Lower lobe of right lung (tissue), 2 donors: ENCODE data around the gene NIPAL4. TPM values are rescaled to one million over a fixed set of nuclear protein-coding genes. Genes with fewer than 3 reads are reported as not detected.
A peak's percentile ranks its signal among the peaks of the same experiment; 100 is the strongest.

Experiments used
- ATAC-seq, 2 donors: fragments of 200-7000 bp; cut with Tn5 transposase; one replicate each; pipeline ENCODE4 v1.9.1; 2020 to 2022; ENCODE audit warnings: mild to moderate bottlenecking in 2 of 2, moderate library complexity in 2 of 2
- DNase-seq: peaks from one replicate; pipeline ENCODE4 v3.0.0-alpha.2; 2020
- H3K27ac ChIP-seq: fragments of 200-600 bp; one replicate; pipeline ENCODE4 v1.8.0; 2022
- H3K27me3 ChIP-seq: fragments of 200-600 bp; one replicate; pipeline ENCODE4 v1.8.0; 2022; ENCODE audit warnings: low read depth
- H3K36me3 ChIP-seq: fragments of 200-600 bp; one replicate; pipeline ENCODE4 v1.8.0; 2022; ENCODE audit warnings: mild to moderate bottlenecking
- H3K4me1 ChIP-seq: fragments of 200-600 bp; one replicate; pipeline ENCODE4 v1.8.0; 2022
- H3K4me3 ChIP-seq: fragments of 200-600 bp; one replicate; pipeline ENCODE4 v1.8.0; 2022; ENCODE audit warnings: mild to moderate bottlenecking
- H3K9me3 ChIP-seq: fragments of 200-600 bp; one replicate; pipeline ENCODE4 v1.8.0; 2022
- intact Hi-C: fragments of 100-400 bp; cut with DNase I; formaldehyde crosslinking; loops from one replicate; pipeline ENCODE4 v1.11.0; 2022
- total RNA-seq: library from RNA; stranded (reverse); fragmentation: NEBNext Ultra II Directional; extraction: Animal tissue kit (Norgen Biotek cat#: 25700); gene quantifications from one replicate; pipeline ENCODE4 v1.2.1, GENCODE V29; 2021
- TF ChIP-seq, protein P1 (sequence below): fragments of 200-600 bp; IDR thresholded peaks from one replicate; pipeline ENCODE4 v1.8.0; 2022; ENCODE audit warnings: antibody characterized with exemption, mild to moderate bottlenecking
- donor health status: DM: no; HTN: yes; CAD: no; lungs with severe emphysema.

NIPAL4 gene
- total RNA-seq, 1 donor from 2014 or later = not detected

GRCh38 chr5:157486861-157487260 is 26.8 kb downstream of the NIPAL4 start:
- peaks cover 47% of the 10 kb centered on the region for H3K36me3 ChIP-seq
- intact Hi-C loops = no loop called here
- DNase-seq = no peak
- no peaks in the 10 kb centered on the region for H3K4me1 ChIP-seq
- H3K9me3 ChIP-seq = no peaks in the 10 kb centered on the region
- no peak overlapping the region for H3K4me3 ChIP-seq
- H3K27me3 ChIP-seq = no peaks in the 10 kb centered on the region
- no peak for ATAC-seq
- TF ChIP-seq, protein P1, sequence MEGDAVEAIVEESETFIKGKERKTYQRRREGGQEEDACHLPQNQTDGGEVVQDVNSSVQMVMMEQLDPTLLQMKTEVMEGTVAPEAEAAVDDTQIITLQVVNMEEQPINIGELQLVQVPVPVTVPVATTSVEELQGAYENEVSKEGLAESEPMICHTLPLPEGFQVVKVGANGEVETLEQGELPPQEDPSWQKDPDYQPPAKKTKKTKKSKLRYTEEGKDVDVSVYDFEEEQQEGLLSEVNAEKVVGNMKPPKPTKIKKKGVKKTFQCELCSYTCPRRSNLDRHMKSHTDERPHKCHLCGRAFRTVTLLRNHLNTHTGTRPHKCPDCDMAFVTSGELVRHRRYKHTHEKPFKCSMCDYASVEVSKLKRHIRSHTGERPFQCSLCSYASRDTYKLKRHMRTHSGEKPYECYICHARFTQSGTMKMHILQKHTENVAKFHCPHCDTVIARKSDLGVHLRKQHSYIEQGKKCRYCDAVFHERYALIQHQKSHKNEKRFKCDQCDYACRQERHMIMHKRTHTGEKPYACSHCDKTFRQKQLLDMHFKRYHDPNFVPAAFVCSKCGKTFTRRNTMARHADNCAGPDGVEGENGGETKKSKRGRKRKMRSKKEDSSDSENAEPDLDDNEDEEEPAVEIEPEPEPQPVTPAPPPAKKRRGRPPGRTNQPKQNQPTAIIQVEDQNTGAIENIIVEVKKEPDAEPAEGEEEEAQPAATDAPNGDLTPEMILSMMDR = no peak
- H3K27ac ChIP-seq = no peak overlapping the region

GRCh38 chr5:157487358-157487757 is 27.3 kb downstream of the NIPAL4 start:
- peaks cover 49% of the 10 kb centered on the region for H3K36me3 ChIP-seq
- ATAC-seq = no peak

GRCh38 chr5:157491471-157491995 is 31.5 kb downstream of the NIPAL4 start:
- DNase-seq (no peak), ATAC-seq (no peak)
- Histone ChIP-seq H3K36me3 (peaks cover 56% of the 10 kb centered on the region), H3K27ac (no peak overlapping the region), H3K4me1 (no peaks in the 10 kb centered on the region), H3K4me3 (no peak overlapping the region), H3K9me3 (no peaks in the 10 kb centered on the region), H3K27me3 (no peaks in the 10 kb centered on the region)
- TF ChIP-seq, protein P1 = no peak
- intact Hi-C loops = no loop called here

More at GRCh38 chr5:157487358-157487757, 27.3 kb downstream of the NIPAL4 start:
- no peaks in the 10 kb centered on the region for H3K4me1 ChIP-seq
- intact Hi-C loops = no loop called here
- TF ChIP-seq, protein P1 = no peak
- no peak overlapping the region for H3K4me3 ChIP-seq
- no peak overlapping the region for H3K27ac ChIP-seq
- no peaks in the 10 kb centered on the region for H3K27me3 ChIP-seq
- DNase-seq = no peak
- no peaks in the 10 kb centered on the region for H3K9me3 ChIP-seq

DNA sequence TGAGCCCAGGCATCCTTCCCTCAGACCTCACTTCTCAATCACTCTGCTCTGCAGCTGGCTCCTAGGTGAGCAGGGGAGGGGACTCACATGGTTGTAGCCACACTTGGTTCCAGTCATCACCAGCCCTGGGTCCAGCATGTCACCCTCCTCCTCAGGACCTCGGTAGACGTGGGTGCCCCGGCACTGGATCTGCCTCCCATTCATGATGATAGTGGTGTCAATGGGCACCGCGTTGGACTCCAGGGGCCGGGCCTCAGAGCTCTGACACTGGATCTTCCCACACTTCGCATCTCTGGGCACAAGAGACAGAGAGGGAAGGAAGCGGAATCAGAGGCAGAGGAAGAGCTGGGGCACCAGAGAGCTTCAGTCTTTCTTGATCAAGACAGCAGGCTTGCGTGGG is 32.9 kb downstream of the NIPAL4 start:
- H3K27me3 ChIP-seq = no peaks in the 10 kb centered on the region
- no peak overlapping the region for H3K4me3 ChIP-seq
- H3K9me3 ChIP-seq = no peaks in the 10 kb centered on the region
- no peak for DNase-seq
- H3K27ac ChIP-seq = no peak overlapping the region
- ATAC-seq = no peak
- H3K4me1 ChIP-seq = no peaks in the 10 kb centered on the region
- peaks cover 57% of the 10 kb centered on the region for H3K36me3 ChIP-seq
- TF ChIP-seq, protein P1 = no peak
- intact Hi-C loops = no loop called here

DNA sequence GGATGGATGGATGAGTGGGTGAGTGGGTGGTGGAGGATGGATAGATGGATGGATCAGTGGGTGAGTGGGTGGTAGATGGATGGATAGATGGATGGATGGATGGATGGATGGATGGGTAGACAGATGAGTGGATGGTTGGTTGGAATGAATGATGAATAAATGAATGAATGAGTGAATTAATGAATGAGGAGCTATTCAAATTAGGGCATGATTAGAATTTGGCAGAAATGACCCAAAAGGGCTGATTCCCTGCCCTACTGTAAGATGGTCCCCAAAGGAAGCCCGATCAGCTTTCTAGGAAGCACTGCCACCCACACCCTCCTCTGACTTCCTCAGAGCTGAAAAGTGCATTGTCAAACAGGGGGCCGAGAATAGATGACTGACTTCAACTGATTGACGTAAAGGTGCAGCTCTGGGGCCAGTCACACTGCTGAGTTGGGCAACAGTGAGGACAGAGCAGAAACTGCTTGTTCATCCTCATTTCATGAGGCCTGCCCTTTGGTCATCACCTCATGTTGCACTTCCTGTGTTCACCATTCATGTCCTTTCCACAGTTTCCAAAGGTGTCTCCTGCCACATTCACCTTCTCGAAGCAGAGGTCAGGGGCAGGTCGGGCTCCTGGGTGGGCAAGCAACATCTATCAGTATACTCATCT is 34.3 kb downstream of the NIPAL4 start:
- intact Hi-C loops = no loop called here
- TF ChIP-seq, protein P1 = no peak
- Histone ChIP-seq H3K36me3 (peaks cover 45% of the 10 kb centered on the region), H3K9me3 (no peaks in the 10 kb centered on the region), H3K4me1 (no peaks in the 10 kb centered on the region), H3K27ac (no peak overlapping the region), H3K27me3 (no peaks in the 10 kb centered on the region), H3K4me3 (no peak overlapping the region)
- DNase-seq = no peak
- peak; percentile 35 to 70 for ATAC-seq
